Effector CD8-positive, alpha-beta T cell (primary cell): Measurements from ENCODE around the gene GPX8.

Experiments
- DNase-seq: peaks from one replicate; lab custom pipeline; 2025; lab: John Stamatoyannopoulos, UW
- total RNA-seq, 4 experiments: gene quantifications; one replicate each; lab custom pipeline; 2026; lab: John Stamatoyannopoulos, UW

The GPX8 gene, protein sequence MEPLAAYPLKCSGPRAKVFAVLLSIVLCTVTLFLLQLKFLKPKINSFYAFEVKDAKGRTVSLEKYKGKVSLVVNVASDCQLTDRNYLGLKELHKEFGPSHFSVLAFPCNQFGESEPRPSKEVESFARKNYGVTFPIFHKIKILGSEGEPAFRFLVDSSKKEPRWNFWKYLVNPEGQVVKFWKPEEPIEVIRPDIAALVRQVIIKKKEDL
- total RNA-seq, result 0 to 2.2 (median 0.35) reads per million in 4 experiments

DNA sequence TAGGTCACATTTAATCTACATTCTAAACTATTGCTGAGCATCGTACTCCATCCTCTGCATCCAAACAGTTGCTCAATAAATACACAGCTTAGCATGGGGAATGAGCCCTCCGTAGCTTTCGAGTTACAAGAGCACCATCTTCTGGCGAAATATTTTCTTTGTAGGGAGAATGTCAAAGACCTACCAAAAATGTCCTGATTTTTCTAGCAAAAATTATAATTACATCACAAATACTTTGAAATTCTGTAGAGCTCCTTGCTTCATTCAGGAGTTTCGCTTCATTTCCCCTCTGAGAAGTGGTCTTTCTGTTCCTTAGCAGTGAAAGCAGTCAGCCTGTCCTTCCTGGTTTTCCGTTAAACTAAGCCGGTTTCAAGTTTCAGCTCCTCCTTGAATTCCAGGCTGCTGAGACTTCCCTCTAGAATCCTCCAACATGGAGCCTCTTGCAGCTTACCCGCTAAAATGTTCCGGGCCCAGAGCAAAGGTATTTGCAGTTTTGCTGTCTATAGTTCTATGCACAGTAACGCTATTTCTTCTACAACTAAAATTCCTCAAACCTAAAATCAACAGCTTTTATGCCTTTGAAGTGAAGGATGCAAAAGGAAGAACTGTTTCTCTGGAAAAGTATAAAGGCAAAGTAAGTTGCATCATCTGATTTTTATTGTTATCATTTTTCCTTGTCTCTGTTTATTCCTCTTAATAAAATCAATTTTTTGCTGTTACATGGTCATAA lies at the start of gene GPX8:
Gene GPX8, plus strand, starts transcription at position 409 of the 730 bp plus-strand sequence. Its CDS starts 22 bp downstream, at position 431.
- peak; percentile 4 for DNase-seq

DNA sequence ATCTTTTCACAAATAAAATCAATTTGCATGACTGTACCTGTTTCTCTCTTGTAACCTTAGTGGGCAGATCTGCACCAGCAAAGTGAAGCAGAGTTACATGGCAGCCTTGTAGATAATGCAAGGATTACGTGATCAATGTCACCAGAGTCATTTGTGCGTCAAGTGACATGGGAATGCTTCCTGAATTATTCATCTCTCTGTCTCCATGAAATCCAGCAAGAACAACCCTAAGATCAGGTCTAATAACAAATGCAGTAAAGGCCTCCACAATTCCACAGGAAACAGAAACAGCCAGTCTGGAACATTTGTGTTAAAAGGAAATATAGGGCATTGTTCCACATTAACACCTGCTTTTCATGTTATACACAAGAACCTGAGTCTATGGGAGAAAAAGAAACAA lies 49.8 kb upstream of the GPX8 start:
- DNase-seq, result no peak

DNA sequence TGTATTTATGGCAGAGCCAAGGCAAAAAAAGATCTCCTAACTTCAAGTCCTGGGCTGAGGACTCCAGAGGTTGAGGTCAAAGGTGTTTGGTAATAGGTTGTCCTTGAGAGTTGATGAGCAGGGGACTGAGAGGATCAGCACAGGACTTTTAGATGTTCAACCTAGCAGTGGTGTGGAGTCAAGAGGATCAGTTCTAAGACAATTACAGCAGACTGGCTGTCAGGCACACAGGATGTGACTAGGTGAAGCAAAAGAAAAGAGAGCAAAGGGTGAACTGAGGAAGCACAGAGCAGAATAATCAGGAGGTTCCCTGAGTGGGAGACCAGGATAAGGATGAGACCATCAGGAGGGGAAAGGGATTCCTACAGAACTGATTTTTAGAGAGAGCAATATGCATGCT lies 46.6 kb upstream of the GPX8 start:
- DNase-seq, result no peak

DNA sequence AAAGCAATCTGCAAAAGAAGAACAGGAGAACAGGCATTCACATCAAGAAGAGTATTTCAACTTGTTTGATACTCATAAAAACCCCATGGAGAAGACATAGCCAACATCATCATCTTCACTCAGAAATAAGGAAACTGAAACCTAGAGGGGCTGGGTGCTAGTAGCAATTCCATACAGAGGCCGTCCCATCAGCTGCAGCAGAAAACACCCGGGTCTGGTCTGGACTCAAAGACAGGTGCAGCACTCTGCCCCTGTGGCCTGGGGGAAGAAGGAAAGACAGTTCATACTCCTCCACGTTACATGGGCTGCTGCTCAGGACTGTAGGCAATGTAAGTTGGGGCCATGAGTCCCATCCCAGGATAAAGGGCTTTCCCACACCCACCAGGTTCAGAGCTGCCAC lies 45.9 kb upstream of the GPX8 start:
- DNase-seq, result no peak

DNA sequence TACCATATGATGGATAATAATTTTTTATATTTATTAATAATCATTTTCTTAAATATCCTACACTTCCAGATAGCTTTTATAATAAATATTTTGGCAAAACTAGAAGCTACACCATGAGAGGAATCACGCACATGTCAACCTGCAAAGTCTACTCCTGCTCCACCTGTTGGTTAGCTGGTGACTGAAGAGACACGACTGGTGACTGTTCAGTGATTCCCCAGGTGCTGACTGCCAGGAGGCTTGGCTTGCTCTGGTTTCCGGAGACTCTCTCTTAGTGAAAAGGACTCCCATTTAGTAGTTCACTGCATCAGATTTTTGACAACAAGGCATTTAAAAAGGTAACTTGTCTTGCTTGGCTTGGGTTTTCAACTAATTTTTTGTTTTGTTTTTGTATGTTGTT lies 36.6 kb upstream of the GPX8 start:
- no peak for DNase-seq

DNA sequence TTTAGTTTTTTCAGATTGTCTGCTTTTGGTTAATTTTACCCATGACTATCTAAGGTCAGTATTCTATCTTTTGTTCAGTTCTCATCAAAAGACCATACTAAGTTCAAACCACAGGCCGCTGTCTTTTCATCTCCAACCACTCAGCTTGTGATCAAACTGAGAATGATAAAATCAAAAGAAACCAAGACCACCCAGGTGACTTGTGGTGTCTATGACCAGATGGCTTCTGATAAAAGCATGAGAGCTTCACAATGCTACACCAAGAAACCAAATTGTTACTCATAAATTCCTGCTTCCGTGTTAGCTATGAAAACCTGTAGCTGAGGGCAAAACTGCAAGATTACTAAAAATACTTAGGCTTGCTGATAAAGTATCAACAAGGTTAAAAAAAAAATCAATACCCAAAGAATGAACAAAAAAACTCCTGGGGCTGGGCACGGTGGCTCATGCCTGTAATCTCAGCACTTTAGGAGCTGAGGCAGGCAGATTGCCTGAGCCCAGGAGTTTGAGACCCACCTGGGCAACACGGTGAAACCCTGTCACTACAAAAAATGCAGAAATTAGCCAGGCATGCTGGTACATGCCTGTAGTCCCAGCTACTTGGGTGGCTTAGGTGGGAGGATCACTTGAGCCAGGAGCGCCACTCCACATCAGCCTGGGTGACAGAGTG lies 25.8 kb upstream of the GPX8 start:
- DNase-seq, result no peak

DNA sequence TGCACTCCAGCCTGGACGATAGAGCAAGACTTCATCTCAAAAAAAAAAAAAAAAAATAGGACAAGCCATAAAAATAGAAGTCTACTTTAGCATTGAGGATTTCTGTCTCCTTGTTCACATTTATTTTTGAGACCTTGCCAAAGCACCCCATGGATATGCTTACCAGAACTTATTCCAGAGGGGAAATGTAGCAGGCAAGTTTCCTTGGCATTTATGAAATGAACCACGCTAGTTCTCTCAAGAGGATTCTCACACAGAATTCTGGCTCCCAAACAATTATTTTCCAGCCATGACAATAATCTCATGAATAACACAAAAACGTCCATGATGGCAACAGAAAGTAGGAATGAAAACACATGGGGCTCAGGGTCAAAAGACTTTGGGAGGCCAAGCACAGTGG lies 23.4 kb upstream of the GPX8 start:
- DNase-seq, result no peak

DNA sequence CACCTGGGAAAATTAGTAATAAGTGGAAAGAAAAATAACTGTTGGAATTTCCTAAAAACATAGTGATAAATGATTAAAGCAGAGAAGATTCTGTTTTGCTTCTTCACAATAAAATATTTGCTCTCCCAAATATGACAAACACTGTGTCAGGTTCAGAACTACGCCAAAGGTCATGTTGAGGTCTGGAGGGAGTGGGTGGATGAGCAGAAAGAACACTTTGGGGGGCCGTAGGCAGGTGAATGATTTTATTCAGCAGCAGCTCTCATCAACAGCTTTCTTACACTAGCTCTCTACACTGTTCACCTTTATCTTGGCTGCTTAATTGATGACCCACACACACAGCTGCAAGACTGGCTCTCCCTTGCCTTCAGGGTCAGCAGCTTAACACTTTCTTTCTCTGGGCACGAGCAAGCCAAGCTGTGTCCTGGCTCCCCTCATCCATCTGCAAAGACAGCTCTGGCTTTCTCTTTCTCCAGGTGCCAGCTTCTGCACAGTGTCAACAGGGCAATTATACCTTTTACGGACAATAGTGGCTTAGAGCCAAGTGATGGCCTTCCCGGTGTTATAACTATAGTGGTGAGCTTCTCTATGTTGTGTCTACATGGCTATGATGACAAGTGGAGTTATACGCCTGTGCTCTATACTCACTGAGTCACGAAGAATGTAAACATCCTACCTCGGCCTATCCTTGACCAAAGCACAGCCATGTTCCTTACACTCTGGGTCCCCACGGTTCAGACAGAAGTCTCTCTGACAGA lies 18.9 kb upstream of the GPX8 start:
- no peak for DNase-seq

DNA sequence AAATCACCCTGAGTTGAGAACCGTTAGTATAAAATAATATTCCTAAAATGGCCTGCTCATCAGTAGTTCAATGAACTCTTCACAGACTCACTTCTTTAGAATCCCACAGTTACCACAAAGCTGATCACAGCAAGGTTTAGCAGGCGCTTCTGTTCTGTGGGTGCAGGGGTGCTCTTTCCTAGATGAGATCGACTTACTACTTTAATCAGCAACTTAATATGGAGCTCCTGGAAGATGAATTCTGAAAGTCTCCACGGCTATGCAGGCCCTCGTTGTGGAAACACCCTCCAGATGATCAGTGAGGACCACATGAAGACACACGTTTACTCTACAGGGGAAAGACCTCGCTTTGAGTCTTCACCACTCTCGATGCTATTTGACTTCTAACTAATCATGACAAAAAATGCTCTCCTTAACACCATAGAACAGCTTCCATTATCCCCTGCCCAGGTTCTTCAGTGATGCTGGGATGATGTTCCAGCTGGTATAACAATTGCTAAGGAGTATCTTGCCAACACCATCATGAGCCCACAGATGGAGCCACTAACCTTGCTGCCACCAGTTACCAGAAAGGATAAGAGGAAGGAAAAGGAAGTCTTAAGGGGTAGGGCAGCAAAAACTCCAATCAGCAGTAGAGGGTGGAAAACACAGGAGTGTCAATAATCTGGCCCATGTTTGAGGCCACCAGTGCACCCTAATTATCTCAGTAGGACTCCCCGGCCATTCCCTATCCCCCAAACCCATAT lies 17.9 kb upstream of the GPX8 start:
- DNase-seq, result no peak

DNA sequence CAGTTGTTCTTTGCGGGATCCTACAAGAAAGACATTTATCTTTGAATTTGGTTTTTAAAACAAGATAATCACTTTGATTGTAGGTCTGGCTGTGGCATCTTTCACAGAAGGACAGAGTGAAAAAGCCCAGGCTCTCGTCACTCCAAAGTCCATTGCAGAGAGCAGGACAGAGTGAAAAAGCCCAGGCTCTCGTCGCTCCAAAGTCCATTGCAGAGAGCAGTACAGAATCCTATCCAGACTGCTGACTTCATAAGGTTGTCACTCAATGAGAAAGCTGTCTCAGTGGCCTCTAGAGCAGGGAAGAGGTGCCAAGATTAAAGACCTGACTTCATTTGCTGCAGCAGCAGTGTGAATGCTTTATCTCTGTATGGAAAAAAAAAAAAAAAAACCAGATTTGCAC lies 16.3 kb upstream of the GPX8 start:
- DNase-seq, result no peak

DNA sequence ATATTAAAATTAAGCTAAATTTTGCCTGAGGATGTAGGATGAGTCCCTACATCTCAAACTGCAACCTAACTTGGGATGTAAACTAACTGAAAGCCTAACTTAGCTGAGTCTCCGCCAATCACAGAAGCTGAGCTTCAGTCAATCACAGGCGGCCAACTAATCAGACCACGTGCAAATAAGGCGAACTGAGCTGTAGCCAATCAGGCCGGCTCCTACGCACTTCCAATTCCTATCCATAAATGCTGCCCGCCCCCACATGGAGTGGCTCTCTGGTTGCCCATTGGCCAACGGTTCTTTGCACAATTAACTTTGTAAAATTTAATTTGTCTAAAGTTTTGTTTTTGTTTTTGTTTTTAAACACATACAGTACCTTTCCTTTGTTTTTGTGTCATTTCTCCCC lies 13.9 kb upstream of the GPX8 start:
- no peak for DNase-seq

DNA sequence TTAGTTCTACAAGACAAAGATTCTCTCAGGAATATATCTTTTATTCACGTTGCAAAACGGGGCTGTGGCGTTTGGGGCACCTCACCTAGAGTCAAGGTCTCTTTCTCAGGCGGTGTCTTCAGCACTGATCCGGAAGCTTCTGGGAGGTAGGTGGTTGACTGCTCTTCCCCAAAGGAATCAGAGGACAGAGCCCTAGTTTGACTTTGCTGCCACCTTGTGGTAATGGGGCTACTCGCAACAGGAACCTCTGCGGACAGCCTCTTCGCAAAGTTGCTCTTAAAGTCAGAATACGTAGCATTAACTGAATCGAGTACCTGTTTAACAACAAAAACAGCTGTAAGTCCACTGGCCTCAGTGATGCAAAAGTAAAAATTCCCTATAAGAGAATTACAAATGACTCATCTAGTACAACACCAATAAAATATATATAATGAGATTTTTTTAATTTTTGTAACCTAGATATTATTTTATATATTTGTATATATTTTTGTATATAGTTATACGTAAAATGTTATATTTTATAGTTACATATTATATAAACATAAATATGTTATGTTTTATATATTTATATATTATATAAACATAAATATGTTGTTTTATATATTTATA lies 13.3 kb upstream of the GPX8 start:
- peak; percentile 70 for DNase-seq

DNA sequence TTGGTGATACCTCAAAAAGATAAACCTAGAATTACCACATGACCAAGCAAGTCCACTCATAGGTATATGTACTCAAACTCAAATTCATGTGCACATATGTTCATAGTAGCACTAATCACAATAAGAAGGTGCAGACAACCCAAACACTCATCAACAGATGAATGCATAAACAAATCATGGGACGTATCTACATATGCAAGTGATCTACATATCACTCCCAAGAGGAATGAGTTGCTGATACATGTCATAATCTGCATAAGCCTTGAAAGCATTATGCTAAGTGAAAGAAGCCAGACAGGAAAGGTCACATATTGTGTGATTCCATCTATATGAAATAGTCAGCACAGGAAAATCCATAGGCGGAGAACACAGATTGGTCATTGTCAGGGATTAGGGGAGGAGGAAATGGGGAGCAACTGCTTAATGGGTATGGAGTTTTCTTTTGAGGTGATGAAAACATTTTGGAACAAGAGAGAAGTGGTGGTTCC lies 10.6 kb upstream of the GPX8 start:
- no peak for DNase-seq

DNA sequence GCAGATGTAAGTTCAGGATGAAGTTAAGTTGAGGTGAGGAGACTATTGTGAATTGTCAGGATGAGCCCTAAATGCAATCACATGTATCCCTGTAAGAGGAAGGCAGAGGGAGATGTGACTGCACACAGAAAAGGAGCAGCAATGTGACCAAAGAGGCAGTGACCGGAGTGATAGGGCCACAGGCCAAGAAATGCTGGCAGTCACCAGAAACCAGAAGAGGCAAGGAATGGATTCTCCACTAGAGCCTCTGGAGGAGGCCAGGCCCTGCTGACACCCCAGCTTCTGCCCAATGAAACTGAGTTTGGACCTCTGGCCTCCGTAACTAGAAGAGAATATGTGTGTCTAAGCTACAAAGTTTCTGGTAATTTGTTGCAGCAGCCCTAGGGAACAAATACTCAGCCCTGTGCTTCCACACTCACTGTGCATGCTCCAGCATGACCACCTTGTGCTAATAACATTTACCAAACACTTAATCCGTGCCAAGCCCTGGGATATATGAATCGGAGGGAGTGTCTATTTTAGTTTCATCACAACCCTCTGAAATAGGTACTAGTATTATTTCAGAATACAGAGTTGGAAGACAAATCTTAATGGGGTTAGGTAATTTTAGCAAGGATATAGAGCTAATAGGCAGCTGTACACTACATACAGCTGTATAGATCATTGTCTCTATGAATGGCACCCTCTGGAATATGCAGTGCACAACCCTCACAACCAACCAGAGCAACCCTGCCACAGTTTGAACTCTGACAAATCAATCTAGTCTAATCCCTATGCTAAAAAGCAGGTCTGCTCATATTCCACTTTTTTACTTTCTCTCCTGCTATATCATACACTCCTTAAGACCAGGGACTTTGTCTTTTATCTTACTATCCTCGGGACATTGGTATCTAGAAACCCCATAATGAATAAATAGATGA lies 7.8 kb upstream of the GPX8 start:
- no peak for DNase-seq

DNA sequence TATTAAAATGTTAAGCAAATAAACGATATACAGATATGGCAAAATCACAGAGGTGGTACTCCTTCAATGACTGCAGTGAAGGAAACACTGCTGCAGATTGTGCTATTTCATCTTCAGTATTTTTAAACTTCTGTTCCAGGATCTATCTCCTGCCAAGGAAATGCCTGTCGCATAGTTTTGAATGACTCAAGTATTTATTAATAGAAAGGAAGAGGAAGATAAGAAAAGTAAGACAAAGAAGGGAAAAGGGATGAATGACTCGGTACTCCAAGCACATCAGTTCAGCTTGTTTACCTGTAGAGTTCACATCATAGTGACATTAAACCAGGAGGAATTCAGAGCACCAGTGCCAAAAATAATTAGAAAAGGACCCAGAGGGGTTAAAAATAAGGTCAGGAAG lies 5.1 kb upstream of the GPX8 start:
- no peak for DNase-seq

DNA sequence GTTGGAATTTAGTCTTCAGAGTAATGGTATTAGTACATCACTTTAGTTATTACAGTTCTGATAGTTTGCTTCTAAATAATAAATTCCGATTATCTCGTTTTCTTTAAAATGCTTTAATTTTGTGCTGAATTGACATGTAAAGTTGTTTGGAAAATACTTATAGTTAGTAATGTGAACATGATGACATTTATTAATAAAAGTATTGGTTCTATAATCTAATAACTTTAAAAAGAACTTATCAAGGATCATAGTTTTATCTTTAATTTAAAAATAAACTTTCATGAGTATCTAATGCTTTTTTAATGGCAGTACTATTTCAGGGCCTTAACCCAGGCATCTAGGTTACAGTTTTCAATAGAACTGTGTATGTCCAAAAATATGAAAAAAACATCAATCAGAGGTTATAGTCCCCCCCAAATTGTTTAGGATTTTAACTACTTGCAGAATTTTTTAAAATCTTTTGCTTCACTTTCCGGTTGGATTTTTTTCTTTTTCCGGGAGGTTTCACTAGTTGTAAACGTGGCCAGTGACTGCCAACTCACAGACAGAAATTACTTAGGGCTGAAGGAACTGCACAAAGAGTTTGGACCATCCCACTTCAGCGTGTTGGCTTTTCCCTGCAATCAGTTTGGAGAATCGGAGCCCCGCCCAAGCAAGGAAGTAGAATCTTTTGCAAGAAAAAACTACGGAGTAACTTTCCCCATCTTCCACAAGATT lies 680 bp downstream of the GPX8 start:
- DNase-seq, result no peak

DNA sequence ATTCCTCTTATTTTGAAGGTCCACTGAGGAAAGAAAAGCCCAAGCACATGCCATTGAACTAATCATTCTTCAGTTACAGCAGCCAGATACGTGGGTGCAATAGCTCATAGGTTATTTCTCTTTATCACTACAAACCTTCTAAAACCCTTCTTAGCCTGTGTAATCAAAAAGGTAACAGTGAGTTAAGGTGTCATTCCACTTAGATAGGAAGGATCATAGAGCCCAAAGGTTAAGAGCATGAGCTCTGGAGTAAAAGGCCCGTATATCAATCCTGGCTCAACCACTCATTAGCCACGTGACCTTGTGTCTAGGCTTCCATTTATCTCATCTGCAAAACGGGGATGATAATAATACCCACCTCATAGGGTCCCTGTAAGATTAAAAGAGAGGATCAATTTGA lies 2.7 kb downstream of the GPX8 start:
- no peak for DNase-seq

DNA sequence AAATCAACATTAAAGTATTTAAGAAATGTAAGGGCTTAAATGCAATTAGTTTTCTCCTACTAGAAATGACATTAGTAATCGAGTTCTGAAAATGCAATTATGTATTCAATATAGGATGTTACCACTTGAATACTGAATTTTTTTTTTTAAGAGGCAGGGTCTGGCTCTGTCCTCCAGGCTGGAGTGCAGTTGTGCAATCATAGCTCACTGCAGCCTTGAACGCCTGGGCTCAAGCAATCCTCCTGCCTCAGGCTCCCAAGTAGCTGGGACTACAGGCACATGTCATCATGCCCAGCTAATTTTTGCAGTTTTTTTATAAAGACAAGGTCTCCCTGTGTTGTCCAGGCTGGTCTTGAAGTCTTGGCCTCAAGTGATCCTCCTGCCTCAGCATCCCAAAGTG lies 11.5 kb downstream of the GPX8 start:
- no peak for DNase-seq
